Measurements from ENCODE around the gene TRAF2. TPM values are rescaled to one million over a fixed set of nuclear protein-coding genes. Genes with fewer than 3 reads are reported as not detected.

The TRAF2 gene
- total and polyA plus RNA-seq, 2 of the 8 experiments (the other 6 are each of a cell fraction or from before 2014, with no cell fraction given) = 26.9 to 50.2 TPM

GRCh38 chr9:136943291-136944211 is 57.2 kb downstream of the TRAF2 start:
- Histone ChIP-seq H2BK5ac (ENCODE audit: low read depth, low read length) (no peak overlapping the region; the same call in 1 of the 2 replicates), H4K5ac (ENCODE audit: insufficient read length, low read depth, low read length) (no peak overlapping the region), H2AFZ (ENCODE audit: low read length) (no peak overlapping the region), H3K4me2 (ENCODE audit: insufficient read depth in 1 of 2, low read depth in 2 of 2, low read length in 2 of 2) (peak overlapping the region; percentile 64 to 66), H4K8ac (ENCODE audit: extremely low read depth, insufficient read depth, low read length) (peak overlapping the region; percentile 45; the same call in 1 of the 2 replicates), H3K4me3 (ENCODE audit: extremely low read depth in 1 of 4, insufficient read depth in 2 of 4, low read depth in 3 of 4, low read length in 4 of 4) (peak overlapping the region; percentile 68 to 95 (median 72)), H3K27ac (ENCODE audit: low read depth, low read length) (no peak overlapping the region), H3K14ac (ENCODE audit: insufficient read length) (no peak overlapping the region), H2BK20ac (ENCODE audit: low read length) (no peak overlapping the region), H3K56ac (replicated peaks; ENCODE audit: insufficient read length, low read depth, low read length) (peak overlapping the region; percentile 59), H3K23ac (ENCODE audit: insufficient read length) (no peak overlapping the region), H3K79me2 (ENCODE audit: control insufficient read depth in 1 of 2, insufficient read depth in 2 of 2, low read length in 2 of 2) (peaks cover 0 to 3% of the 10 kb centered on the region in 2 experiments; a peak in 1 of 4 replicates), H2BK120ac (replicated peaks; ENCODE audit: low read depth, low read length) (no peak overlapping the region), H3K23me2 (ENCODE audit: low read depth, low read length) (peaks cover 5% of the 10 kb centered on the region; the same call in 1 of the 2 replicates), H2BK15ac (ENCODE audit: low read length) (no peak overlapping the region), H4K20me1 (replicated peaks in 1 of 2; ENCODE audit: control insufficient read depth in 1 of 2, insufficient read depth in 2 of 2, low read length in 2 of 2) (peaks cover 5 to 24% of the 10 kb centered on the region in 2 experiments), H3K4me1 (replicated peaks in 1 of 4; ENCODE audit: control insufficient read depth in 3 of 4, insufficient read depth in 4 of 4, low read length in 3 of 4) (peaks cover 0 to 18% (median 11%) of the 10 kb centered on the region in 4 experiments; a peak in 5 of 7 replicates), H3K27me3 (replicated peaks in 1 of 4; ENCODE audit: control insufficient read depth in 3 of 4, extremely low read depth in 1 of 4, insufficient read depth in 3 of 4, low read length in 3 of 4) (no peaks in the 10 kb centered on the region), H3K79me1 (ENCODE audit: low read depth, low read length) (no peaks in the 10 kb centered on the region), H3K9me3 (ENCODE audit: insufficient read depth in 2 of 2, low read depth in 1 of 2, low read length in 1 of 2) (no peaks in the 10 kb centered on the region), H3K18ac (ENCODE audit: extremely low read depth, low read length) (peak overlapping the region; percentile 19; the same call in 1 of the 2 replicates), H2AK5ac (ENCODE audit: low read depth, low read length) (no peak overlapping the region), H3K36me3 (ENCODE audit: control insufficient read depth in 2 of 4, insufficient read depth in 4 of 4, low read length in 3 of 4) (peaks cover 12 to 34% (median 16%) of the 10 kb centered on the region in 4 experiments; a peak in 7 of 8 replicates), H2BK12ac (ENCODE audit: low read depth, low read length) (no peak overlapping the region; the same call in 1 of the 2 replicates), H4K91ac (replicated peaks; ENCODE audit: insufficient read length, low read length) (no peak overlapping the region), H3K4ac (replicated peaks; ENCODE audit: insufficient read length, low read depth, low read length) (peak overlapping the region; percentile 53), H3K9ac (replicated peaks in 1 of 4; ENCODE audit: extremely low read depth in 1 of 4, low read depth in 3 of 4, low read length in 3 of 4) (peak overlapping the region in 3 of 4 experiments; percentile 42 to 63 (median 60); a peak in 5 of 7 replicates)
- ChIA-PET POLR2A (ENCODE audit: partially characterized antibody) (interaction anchor here (1.2 to 2.1 kb wide), 4 partner anchors 17 to 125 kb away, joined by 3 to 9 read pairs (median 4); no protein-coding TSS in a partner anchor), CTCF (ENCODE audit: partially characterized antibody) (interaction anchor here (0.6 to 2.1 kb wide), 6 partner anchors 12 to 125 kb away, joined by 3 to 7 read pairs (median 3); partner anchors contain the start of gene AJM1)
- 0 out of 4 replicates have a peak, but pooled peaks of 1 of the 2 experiments have one; percentile 71 for TF ChIP-seq HDAC2 (IDR thresholded peaks at IDR 0.05; ENCODE audit: borderline replicate concordance in 1 of 2, low read depth in 2 of 2, low read length in 2 of 2)
- TF ChIP-seq RFX5 (IDR thresholded peaks at IDR 0.05; ENCODE audit: borderline replicate concordance, low read depth, low read length) = no peak
- no peak for TF ChIP-seq SRF (IDR thresholded peaks at IDR 0.05; ENCODE audit: low read depth, low read length)
- peak; percentile 32 to 68; a peak in 1 of 4 replicates for TF ChIP-seq SIN3A (conservative IDR thresholded peaks at IDR 0.05 in 1 of 2, IDR thresholded peaks at IDR 0.05 in 1 of 2; ENCODE audit: low read depth in 1 of 2, low read length in 2 of 2)
- DNase-seq (ENCODE audit: low read depth in 1 of 2, low spot score in 2 of 2) = peak in 1 of 2 experiments; percentile 71
- FAIRE-seq = no peak
- 39% methylated on average over 47 of the region's 61 CpGs; no CpG with 5 or more reads in 1 of the 2 experiments for WGBS, 2 experiments (ENCODE audit: extremely low coverage in 1 of 2, insufficient coverage in 1 of 2, insufficient read length in 1 of 2, insufficient replicate concordance in 2 of 2, low coverage in 1 of 2, low lambda C conversion rate in 2 of 2, missing lambda C conversion rate in 1 of 2)

All from H1 (cell line).